IPS DF 6.9 (cell line): ENCODE results near the gene TRAF3.

ENCODE experiments used
- DNase-seq: peaks from one replicate; pipeline ENCODE4 v3.0.0-alpha.2; 2013; ENCODE audit warnings: low read depth, low spot score
- H3K27ac ChIP-seq: one replicate; pipeline ENCODE4 v1.5.1; 2013; ENCODE audit warnings: low read length, control low read depth
- H3K27me3 ChIP-seq: 2 replicates; pipeline ENCODE4 v1.6.1; 2013; ENCODE audit warnings: mild to moderate bottlenecking, low read length; ENCODE audit not compliant: control insufficient read depth, insufficient read depth
- H3K36me3 ChIP-seq: 2 replicates; pipeline ENCODE4 v1.6.1; 2013; ENCODE audit warnings: low read length; ENCODE audit not compliant: control insufficient read depth, insufficient read depth
- H3K4me1 ChIP-seq: 2 replicates; pipeline ENCODE4 v1.6.1; 2013; ENCODE audit warnings: low read length; ENCODE audit not compliant: control insufficient read depth, insufficient read depth
- H3K4me3 ChIP-seq: 2 replicates; pipeline ENCODE4 v1.5.1; 2013; ENCODE audit warnings: mild to moderate bottlenecking, low read length
- H3K9me3 ChIP-seq: 2 replicates; pipeline ENCODE4 v1.6.1; 2013; ENCODE audit warnings: low read length, inconsistent platforms; ENCODE audit not compliant: control insufficient read depth, insufficient read depth
- WGBS: extraction: QIAGEN DNeasy Blood & Tissue Kit; methylation state at CpG from one replicate; pipeline ENCODE4 v1.1.7; 2013; ENCODE audit warnings: mixed read lengths, missing lambda C conversion rate; ENCODE audit not compliant: insufficient read length, insufficient coverage; 5-methylcytosine and 5-hydroxymethylcytosine counted together

TRAF3 gene

DNA sequence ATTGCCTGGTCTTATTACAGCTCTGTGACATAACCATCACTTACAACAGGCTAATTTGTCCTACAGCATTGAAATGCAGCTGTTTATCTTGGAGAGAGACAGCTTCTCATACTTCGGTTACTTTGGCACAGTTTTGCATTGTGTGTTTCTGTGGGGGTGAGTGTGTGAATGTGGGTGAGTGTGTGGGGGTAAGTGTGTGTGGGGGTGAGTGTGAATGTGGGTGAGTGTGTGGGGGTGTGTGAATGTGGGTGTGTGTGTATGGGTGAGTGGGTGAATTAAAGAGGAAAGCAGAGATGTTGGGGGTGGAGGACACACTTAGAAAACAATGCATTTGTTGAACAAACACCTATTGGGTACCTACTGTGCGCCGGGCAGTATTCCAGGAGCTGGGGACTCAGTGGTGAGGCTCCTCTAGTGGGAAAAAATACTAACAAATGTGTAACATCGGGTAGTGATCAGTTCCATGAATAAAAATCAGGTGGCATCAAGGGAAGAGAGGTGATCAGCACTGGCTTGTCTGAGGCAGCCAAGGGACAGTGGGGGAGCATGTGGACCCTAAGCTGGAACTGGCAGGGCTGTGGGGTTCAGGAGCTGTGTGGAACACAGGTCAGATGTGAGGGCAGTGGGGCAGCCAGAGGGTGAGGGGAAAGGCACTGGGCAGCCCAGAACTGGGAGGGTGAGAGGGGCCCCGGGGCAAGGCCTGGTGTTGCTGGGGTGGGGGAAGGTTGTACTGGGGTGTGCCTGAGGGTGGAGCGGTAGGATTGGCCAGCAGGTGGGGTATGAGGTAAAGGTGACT, 101.1 kb downstream of the TRAF3 start:
- no peak for DNase-seq
- Histone ChIP-seq H3K4me3 (no peak overlapping the region), H3K9me3 (no peaks in the 10 kb centered on the region), H3K36me3 (no peaks in the 10 kb centered on the region), H3K27me3 (no peaks in the 10 kb centered on the region), H3K27ac (no peak overlapping the region), H3K4me1 (peaks cover 2% of the 10 kb centered on the region; the same call in 1 of the 2 replicates)
- WGBS: no CpG with 5 or more reads among the region's 6 CpGs

DNA sequence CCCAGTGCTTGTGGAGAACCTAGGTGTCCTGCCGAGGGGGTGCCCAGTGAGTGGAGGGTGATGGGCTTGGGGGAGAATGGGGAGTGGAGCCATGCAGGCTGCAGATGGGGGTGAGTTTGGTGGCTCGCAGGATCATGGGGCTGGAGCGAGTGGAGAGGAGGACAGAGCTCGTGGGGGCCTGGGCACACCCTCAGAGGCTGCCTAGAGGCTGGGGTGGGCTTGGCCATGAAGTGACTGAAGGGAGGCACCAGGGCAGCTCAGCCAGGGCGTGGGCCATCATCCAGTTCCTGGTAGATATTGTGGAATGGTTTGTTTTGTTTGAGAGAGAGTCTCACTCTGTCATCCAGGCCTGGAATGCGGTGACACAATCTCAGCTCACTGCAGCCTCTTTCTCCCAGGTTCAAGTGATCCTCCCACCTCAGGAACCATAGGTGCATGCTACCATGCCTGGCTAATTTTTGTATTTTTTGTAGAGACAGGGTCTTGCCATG, 101.8 kb downstream of the TRAF3 start:
- H3K36me3 ChIP-seq: no peaks in the 10 kb centered on the region
- peaks cover 2% of the 10 kb centered on the region; the same call in 1 of the 2 replicates for H3K4me1 ChIP-seq
- no peak for DNase-seq
- H3K27me3 ChIP-seq: no peaks in the 10 kb centered on the region
- no CpG with 5 or more reads among the region's 6 CpGs for WGBS
- no peak overlapping the region for H3K27ac ChIP-seq
- no peaks in the 10 kb centered on the region for H3K9me3 ChIP-seq
- H3K4me3 ChIP-seq: no peak overlapping the region

DNA sequence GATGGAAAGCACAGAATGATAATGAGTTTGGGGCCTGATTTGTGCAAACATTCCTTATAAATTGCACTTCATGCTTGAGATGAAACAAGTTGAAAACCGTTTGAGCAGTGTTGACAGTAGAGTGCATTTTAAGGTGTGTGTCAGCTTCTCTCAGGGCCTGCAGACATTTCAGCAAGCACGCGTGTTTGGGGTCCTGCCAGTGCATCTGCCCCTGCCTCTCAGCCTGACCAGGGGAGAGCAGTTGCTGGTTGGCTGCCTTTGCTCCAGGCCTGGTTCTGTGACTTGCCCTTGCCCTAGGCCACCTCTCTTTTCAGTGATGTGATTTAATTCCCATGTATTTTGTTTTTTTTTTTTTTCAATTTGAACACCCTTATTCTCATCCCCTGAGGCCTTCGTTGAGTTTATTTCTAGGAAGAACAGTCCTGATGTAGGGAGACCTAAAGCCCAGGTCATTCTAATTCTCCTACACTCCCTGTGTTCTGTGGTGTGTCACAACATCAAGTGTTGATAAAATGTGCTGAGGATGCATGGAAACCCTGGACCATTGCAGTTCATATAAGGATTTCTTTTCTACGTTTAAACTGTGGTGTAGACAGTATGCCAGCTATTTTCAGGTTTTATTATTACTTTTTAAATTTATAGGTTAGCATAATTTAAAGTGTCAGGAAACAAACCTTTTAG, 105.1 kb downstream of the TRAF3 start:
- WGBS: no CpG with 5 or more reads among the region's 5 CpGs
- H3K36me3 ChIP-seq: no peaks in the 10 kb centered on the region
- H3K9me3 ChIP-seq: no peaks in the 10 kb centered on the region
- peaks cover 2% of the 10 kb centered on the region; the same call in 1 of the 2 replicates for H3K4me1 ChIP-seq
- no peak for DNase-seq
- no peak overlapping the region for H3K27ac ChIP-seq
- no peak overlapping the region for H3K4me3 ChIP-seq
- no peaks in the 10 kb centered on the region for H3K27me3 ChIP-seq

DNA sequence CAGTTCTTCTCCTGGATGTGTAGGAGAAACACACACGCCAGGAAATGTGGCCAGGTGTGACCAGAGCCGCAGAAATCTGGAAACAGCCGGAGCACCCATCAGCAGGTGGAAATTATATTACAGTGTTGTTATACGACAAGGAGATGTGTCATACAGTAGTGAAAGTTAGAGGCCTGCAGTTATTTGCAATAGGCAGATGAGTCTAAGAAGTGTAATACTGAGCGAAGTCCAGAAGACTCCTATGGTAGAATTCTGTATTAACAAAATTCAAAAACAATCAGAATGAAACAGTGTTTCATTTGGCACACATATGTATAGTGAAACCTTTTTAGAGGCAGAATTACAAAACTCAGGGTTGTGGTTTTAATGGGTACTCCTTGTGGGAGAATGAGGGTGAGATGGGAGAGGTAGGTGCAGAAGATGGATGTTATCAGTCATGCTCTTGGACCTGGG, 105.9 kb downstream of the TRAF3 start:
- Histone ChIP-seq H3K9me3 (no peaks in the 10 kb centered on the region), H3K27me3 (no peaks in the 10 kb centered on the region), H3K27ac (no peak overlapping the region), H3K4me3 (no peak overlapping the region), H3K36me3 (no peaks in the 10 kb centered on the region), H3K4me1 (peaks cover 2% of the 10 kb centered on the region; the same call in 1 of the 2 replicates)
- WGBS: no CpG with 5 or more reads among the region's 5 CpGs
- no peak for DNase-seq

DNA sequence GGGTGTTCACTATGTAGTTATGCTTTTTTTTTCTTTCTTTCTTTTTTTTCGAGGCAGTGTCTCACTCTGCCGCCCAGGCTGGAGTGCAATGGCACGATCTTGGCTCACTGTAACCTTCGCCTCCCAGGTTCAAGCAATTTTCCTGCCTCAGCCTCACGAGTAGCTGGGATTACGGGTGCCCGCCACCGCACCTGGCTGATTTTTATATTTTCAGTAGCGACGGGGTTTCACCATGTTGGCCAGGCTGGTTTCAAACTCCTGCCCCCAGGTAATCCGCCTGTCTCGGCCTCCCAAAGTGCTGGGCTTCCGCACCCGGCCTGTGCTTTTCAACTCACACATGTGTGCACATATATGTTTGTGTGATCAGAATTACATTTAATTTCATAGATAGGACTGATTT, 106.3 kb downstream of the TRAF3 start:
- no peak overlapping the region for H3K27ac ChIP-seq
- no peak for DNase-seq
- WGBS: no CpG with 5 or more reads among the region's 14 CpGs
- H3K4me1 ChIP-seq: peaks cover 1% of the 10 kb centered on the region; the same call in 1 of the 2 replicates
- H3K9me3 ChIP-seq: no peaks in the 10 kb centered on the region
- no peak overlapping the region for H3K4me3 ChIP-seq
- no peaks in the 10 kb centered on the region for H3K36me3 ChIP-seq
- no peaks in the 10 kb centered on the region for H3K27me3 ChIP-seq

DNA sequence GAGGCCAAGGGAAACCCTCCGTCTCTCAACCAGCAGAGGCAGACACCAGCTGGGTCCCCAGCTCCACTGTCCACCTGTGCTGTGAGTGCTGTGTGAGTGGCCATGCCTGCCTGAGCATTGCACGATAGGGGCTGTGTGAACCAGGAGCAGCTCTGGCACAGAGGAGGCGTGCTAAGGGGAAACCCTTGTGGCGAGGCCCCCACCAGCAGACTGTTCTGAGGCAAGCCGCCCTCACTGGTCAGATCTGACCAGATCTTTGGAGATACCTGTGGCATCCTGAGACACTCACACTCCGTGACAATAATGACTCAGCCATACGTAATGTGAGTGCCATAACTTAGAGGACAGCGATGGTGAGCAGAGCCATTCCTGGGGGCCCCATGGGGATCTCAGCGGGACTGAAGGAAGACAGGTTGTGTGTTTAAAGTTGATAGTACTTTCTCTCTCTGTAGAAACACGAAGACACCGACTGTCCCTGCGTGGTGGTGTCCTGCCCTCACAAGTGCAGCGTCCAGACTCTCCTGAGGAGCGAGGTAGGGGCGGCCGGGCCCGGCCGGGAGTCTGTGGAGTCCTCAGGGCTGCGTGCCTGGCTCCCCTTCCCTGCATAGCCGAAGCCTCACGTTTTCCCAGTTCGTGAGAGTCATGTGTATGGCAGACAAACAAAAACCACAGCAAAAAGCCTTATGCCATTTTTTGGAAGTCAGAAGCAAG, 108.6 kb downstream of the TRAF3 start:
- Histone ChIP-seq H3K9me3 (no peaks in the 10 kb centered on the region), H3K4me3 (no peak overlapping the region), H3K27me3 (no peaks in the 10 kb centered on the region), H3K27ac (no peak overlapping the region), H3K4me1 (no peaks in the 10 kb centered on the region), H3K36me3 (no peaks in the 10 kb centered on the region)
- DNase-seq: no peak
- no CpG with 5 or more reads among the region's 22 CpGs for WGBS

DNA sequence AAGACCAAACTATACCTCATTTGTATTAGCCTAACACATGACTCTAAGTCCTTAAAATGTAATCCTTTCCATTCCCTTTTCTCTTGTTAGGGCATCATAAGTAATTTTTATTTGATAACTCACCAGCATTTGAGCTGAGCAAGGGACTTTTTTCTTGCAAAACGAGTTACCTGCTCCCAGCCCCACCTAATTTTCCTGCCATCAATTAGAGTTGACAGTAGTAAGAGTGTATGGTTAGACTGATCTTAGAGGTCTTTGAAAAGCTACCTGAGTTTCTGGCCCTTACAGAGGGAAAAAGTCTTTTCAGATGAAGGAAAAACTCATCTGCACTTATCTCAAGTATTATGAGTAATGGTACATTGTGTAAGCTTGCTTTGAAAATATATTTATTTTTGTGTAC, 111.5 kb downstream of the TRAF3 start:
- H3K4me3 ChIP-seq: no peak overlapping the region
- no peaks in the 10 kb centered on the region for H3K36me3 ChIP-seq
- no peak for DNase-seq
- no peak overlapping the region for H3K27ac ChIP-seq
- H3K27me3 ChIP-seq: no peaks in the 10 kb centered on the region
- no peaks in the 10 kb centered on the region for H3K9me3 ChIP-seq
- H3K4me1 ChIP-seq: no peaks in the 10 kb centered on the region
- no CpG with 5 or more reads among the region's 1 CpG for WGBS

DNA sequence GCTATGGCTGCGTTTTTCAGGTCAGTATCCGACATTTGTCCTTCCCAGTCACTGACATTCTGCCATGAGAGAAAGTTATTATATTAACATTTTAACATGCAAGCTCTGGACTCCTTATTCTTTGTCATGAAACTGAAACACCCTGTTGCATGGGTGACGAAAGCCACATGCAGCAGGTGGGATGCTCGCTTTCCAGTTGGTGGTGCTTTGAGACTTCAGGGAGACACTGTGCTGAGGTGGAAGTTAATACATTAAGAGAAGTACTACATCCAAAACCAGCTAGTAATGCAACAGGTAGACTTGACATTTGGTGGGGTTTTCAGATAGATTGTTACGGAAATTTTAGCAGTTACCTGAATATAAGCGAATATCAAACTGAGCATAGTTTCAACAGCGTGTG, 112.4 kb downstream of the TRAF3 start:
- Histone ChIP-seq H3K27ac (no peak overlapping the region), H3K4me1 (no peaks in the 10 kb centered on the region), H3K4me3 (no peak overlapping the region), H3K27me3 (no peaks in the 10 kb centered on the region), H3K9me3 (no peaks in the 10 kb centered on the region), H3K36me3 (no peaks in the 10 kb centered on the region)
- no CpG with 5 or more reads among the region's 7 CpGs for WGBS
- DNase-seq: no peak

DNA sequence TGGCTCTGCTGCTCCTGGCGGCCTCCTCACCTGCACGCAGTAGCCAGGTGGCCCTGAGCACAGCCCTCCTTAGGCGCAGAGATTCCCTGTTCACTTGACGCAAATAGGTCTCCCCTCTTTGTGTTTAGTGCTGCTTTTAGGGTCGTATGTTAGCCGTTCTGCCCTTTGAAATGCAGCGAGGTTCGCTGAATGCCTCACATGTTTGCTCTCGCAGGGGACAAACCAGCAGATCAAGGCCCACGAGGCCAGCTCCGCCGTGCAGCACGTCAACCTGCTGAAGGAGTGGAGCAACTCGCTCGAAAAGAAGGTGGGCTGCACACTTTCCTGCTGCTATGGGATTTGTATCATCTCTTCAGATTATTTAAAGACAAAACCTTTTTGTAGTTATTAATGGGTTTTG, 113.9 kb downstream of the TRAF3 start:
- Histone ChIP-seq H3K4me3 (no peak overlapping the region), H3K9me3 (no peaks in the 10 kb centered on the region), H3K36me3 (no peaks in the 10 kb centered on the region), H3K4me1 (no peaks in the 10 kb centered on the region), H3K27me3 (no peaks in the 10 kb centered on the region), H3K27ac (no peak overlapping the region)
- no CpG with 5 or more reads among the region's 15 CpGs for WGBS
- no peak for DNase-seq

DNA sequence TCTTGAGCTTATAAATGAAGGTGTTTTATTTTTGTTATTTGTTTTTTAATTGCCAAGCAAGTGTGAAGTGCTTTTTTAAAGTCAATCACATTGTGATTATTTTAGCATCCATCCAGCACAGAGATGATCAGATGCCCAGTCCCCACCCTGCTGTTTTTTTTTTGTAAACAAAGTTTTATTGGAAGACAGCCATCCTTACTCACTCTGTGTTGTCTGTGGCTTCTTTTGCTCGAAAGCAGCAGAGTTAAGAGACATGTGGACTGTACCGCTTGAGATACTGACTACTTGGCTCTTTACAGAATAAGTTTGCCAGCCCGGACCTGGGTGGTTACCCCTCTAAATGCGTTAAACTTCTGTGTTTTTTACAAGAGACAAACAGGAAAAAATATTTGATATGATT, 114.3 kb downstream of the TRAF3 start:
- H3K9me3 ChIP-seq: no peaks in the 10 kb centered on the region
- no peak overlapping the region for H3K4me3 ChIP-seq
- H3K27me3 ChIP-seq: no peaks in the 10 kb centered on the region
- no peak for DNase-seq
- no peaks in the 10 kb centered on the region for H3K36me3 ChIP-seq
- H3K4me1 ChIP-seq: no peaks in the 10 kb centered on the region
- WGBS: no CpG with 5 or more reads among the region's 4 CpGs
- H3K27ac ChIP-seq: no peak overlapping the region
